H1 (cell line): ENCODE results near the gene DHRS12.

Experiments used
- CEBPB ChIP-seq: IDR thresholded peaks from 2 replicates; pipeline ENCODE4 v1.6.1; 2012; ENCODE audit warnings: low read depth, low read length
- CTCF ChIP-seq, 3 experiments: IDR thresholded peaks; 1 replicate in 2 of 3; 2 replicates in 1 of 3; pipeline versions ENCODE4 v1.5.1 to v1.6.1; 2011; ENCODE audit warnings: low read length in 3 of 3, mild to moderate bottlenecking in 3 of 3, inconsistent platforms in 2 of 3, low read depth in 1 of 3, moderate library complexity in 1 of 3; ENCODE audit not compliant: insufficient read depth in 1 of 3; ENCODE audit errors: control extremely low read depth in 1 of 3
- EZH2 ChIP-seq: fragments of 200-600 bp; sonication (generic); IDR thresholded peaks from 2 replicates; pipeline ENCODE4 v1.7.1; 2012; ENCODE audit warnings: low read depth, mild to moderate bottlenecking, moderate library complexity, low read length, inconsistent platforms; ENCODE audit not compliant: severe bottlenecking
- HDAC2 ChIP-seq, 2 experiments: fragments of 300-600 bp in 1 of 2; sonication (generic) in 1 of 2; IDR thresholded peaks; 2 replicates each; pipeline ENCODE4 v1.6.1; 2011 to 2012; ENCODE audit warnings: low read depth in 2 of 2, low read length in 2 of 2, mild to moderate bottlenecking in 2 of 2, moderate library complexity in 2 of 2, borderline replicate concordance in 1 of 2, inconsistent platforms in 1 of 2
- KDM4A ChIP-seq: IDR thresholded peaks from one replicate; pipeline ENCODE4 v1.7.1; 2012; ENCODE audit warnings: low read depth, mild to moderate bottlenecking, moderate library complexity, low read length, inconsistent platforms; ENCODE audit not compliant: severe bottlenecking
- MAX ChIP-seq: IDR thresholded peaks from 2 replicates; pipeline ENCODE4 v1.6.1; 2012; ENCODE audit warnings: inconsistent platforms
- POLR2A ChIP-seq, 2 experiments: IDR thresholded peaks; 1 replicate in 1 of 2; 2 replicates in 1 of 2; pipeline ENCODE4 v1.6.1; 2011; ENCODE audit warnings: low read depth in 2 of 2, low read length in 2 of 2, mild to moderate bottlenecking in 2 of 2; ENCODE audit errors: control extremely low read depth in 1 of 2
- POLR2AphosphoS5 ChIP-seq: IDR thresholded peaks from 2 replicates; pipeline ENCODE4 v1.6.1; 2011; ENCODE audit warnings: low read depth, low read length
- RAD21 ChIP-seq, 2 experiments: IDR thresholded peaks in 1 of 2; conservative IDR thresholded peaks in 1 of 2; 2 replicates each; pipeline ENCODE4 v1.6.1; 2011; ENCODE audit warnings: low read depth in 2 of 2, low read length in 2 of 2, improper control_type of control experiment in 1 of 2, inconsistent platforms in 1 of 2, mild to moderate bottlenecking in 1 of 2, moderate library complexity in 1 of 2
- TAF7 ChIP-seq: optimal IDR thresholded peaks from 2 replicates; pipeline ENCODE3; 2011; ENCODE audit warnings: low read depth, mild to moderate bottlenecking, inconsistent platforms, low read length, moderate library complexity, borderline replicate concordance

GRCh38 chr13:51763486-51763885, 40.5 kb downstream of the DHRS12 start:
- TF ChIP-seq POLR2AphosphoS5 (no peak), CTCF (IDR thresholded peaks at IDR 0.05; ENCODE audit: control extremely low read depth in 1 of 3, insufficient read depth in 1 of 3, low read depth in 1 of 3, low read length in 3 of 3) (no peak), MAX (no peak), POLR2A (IDR thresholded peaks at IDR 0.05; ENCODE audit: control extremely low read depth in 1 of 2, low read depth in 2 of 2, low read length in 2 of 2) (no peak), KDM4A (no peak), CEBPB (no peak), RAD21 (IDR thresholded peaks at IDR 0.05 in 1 of 2, conservative IDR thresholded peaks at IDR 0.05 in 1 of 2; ENCODE audit: low read depth in 2 of 2, low read length in 2 of 2) (no peak), TAF7 (no peak), EZH2 (no peak), HDAC2 (IDR thresholded peaks at IDR 0.05; ENCODE audit: borderline replicate concordance in 1 of 2, low read depth in 2 of 2, low read length in 2 of 2) (no peak)
